PC-3 (cell line): Measurements from ENCODE around the gene PRPF19. TPM values are rescaled to one million over a fixed set of nuclear protein-coding genes. Genes with fewer than 3 reads are reported as not detected.

Experiments
- ATAC-seq: fragments of 200-7000 bp; cut with Tn5 transposase; 2 replicates; pipeline ENCODE4 v1.9.1; 2020; ENCODE audit warnings: mild to moderate bottlenecking, moderate library complexity
- BruUV-seq: library from RNA; stranded (reverse); fragments of 400-500 nt; replicated peaks from 2 replicates; lab custom pipeline; 2021; lab: Mats Ljungman, UMichigan
- CTCF ChIA-PET: fragments of 300-600 bp; sonication (Branson Sonifier 250); formaldehyde crosslinking; loops from one replicate; lab custom pipeline; 2022; ENCODE audit warnings: antibody characterized with exemption; lab: Charles Lee
- POLR2A ChIA-PET: fragments of 300-600 bp; sonication (Branson Sonifier 250); formaldehyde crosslinking; loops from one replicate; lab custom pipeline; 2022; ENCODE audit warnings: antibody characterized with exemption; ENCODE audit not compliant: unreplicated experiment; lab: Charles Lee
- DNase-seq: peaks from one replicate; pipeline ENCODE4 v3.0.0-alpha.2; 2015
- H2AFZ ChIP-seq: fragments of 300-600 bp; sonication (generic); 2 replicates; pipeline ENCODE4 v1.6.0; 2016; ENCODE audit warnings: antibody characterized with exemption, low read length
- H3F3A ChIP-seq: fragments of 300-600 bp; sonication (generic); one replicate; pipeline ENCODE4 v1.6.0; 2017; ENCODE audit warnings: antibody characterized with exemption, low read length, control low read depth, mild to moderate bottlenecking; ENCODE audit not compliant: unreplicated experiment
- H3K27ac ChIP-seq: fragments of 300-600 bp; sonication (generic); 2 replicates; pipeline ENCODE4 v1.5.1; 2016; ENCODE audit warnings: mild to moderate bottlenecking, low read length
- H3K27me3 ChIP-seq: fragments of 300-600 bp; sonication (generic); 2 replicates; pipeline ENCODE4 v1.6.1; 2016; ENCODE audit warnings: low read length, mixed read lengths
- H3K36me3 ChIP-seq: fragments of 300-600 bp; sonication (generic); 2 replicates; pipeline ENCODE4 v1.6.1; 2016; ENCODE audit warnings: low read depth, mixed run types, low read length, mixed read lengths
- H3K4me1 ChIP-seq: fragments of 300-600 bp; sonication (generic); 2 replicates; pipeline ENCODE4 v1.5.1; 2016; ENCODE audit warnings: low read length; ENCODE audit not compliant: insufficient read depth
- H3K4me2 ChIP-seq: fragments of 300-600 bp; sonication (generic); 2 replicates; pipeline ENCODE4 v1.6.0; 2016; ENCODE audit warnings: low read length
- H3K4me3 ChIP-seq: fragments of 300-600 bp; sonication (generic); 2 replicates; pipeline ENCODE4 v1.5.1; 2016; ENCODE audit warnings: mild to moderate bottlenecking, low read length, mixed read lengths
- H3K79me2 ChIP-seq: fragments of 300-600 bp; sonication (generic); 2 replicates; pipeline ENCODE4 v1.6.1; 2017; ENCODE audit warnings: low read length, mixed read lengths
- H3K9ac ChIP-seq: fragments of 300-600 bp; sonication (generic); 2 replicates; pipeline ENCODE4 v1.6.0; 2016; ENCODE audit warnings: mild to moderate bottlenecking, low read length
- H3K9me2 ChIP-seq: fragments of 300-600 bp; sonication (generic); replicated peaks from 2 replicates; pipeline ENCODE4 v1.6.1; 2016; ENCODE audit warnings: mixed run types, low read length, mixed read lengths
- H3K9me3 ChIP-seq: fragments of 300-600 bp; sonication (generic); 2 replicates; pipeline ENCODE4 v1.6.1; 2016; ENCODE audit warnings: low read length, mixed read lengths
- H4K20me1 ChIP-seq: fragments of 300-600 bp; sonication (generic); 2 replicates; pipeline ENCODE4 v1.6.1; 2016; ENCODE audit warnings: low read length, mixed read lengths
- CTCF ChIP-seq: fragments of 300-600 bp; sonication (generic); conservative IDR thresholded peaks from 2 replicates; pipeline ENCODE4 v1.5.1; 2017; ENCODE audit warnings: antibody characterized with exemption, low read depth, mild to moderate bottlenecking, low read length
- EZH2 ChIP-seq: fragments of 300-600 bp; sonication (generic); IDR thresholded peaks from one replicate; pipeline ENCODE4 v1.6.1; 2017; ENCODE audit warnings: antibody characterized with exemption, mild to moderate bottlenecking, low read length; ENCODE audit not compliant: unreplicated experiment
- EZH2phosphoT487 ChIP-seq: fragments of 300-600 bp; sonication (generic); IDR thresholded peaks from 2 replicates; pipeline ENCODE4 v1.6.1; 2018; ENCODE audit warnings: mild to moderate bottlenecking, antibody characterized with exemption, low read length, borderline replicate concordance
- intact Hi-C: fragments of 100-400 bp; cut with micrococcal nuclease; formaldehyde crosslinking; loops from 2 replicates; pipeline ENCODE4 v1.9.0; 2023
- total RNA-seq: library from RNA; depleted of rRNA; stranded (reverse); fragments of >200 nt; gene quantifications from 2 replicates; pipeline ENCODE4 v1.2.3, GENCODE V29; 2014

PRPF19 gene
- total RNA-seq, 1 experiment from 2014 or later, result 165 TPM

GRCh38 chr11:60871378-60872061, 34.9 kb downstream of the PRPF19 start:
- CTCF ChIA-PET, result no interaction called here
- no peaks in the 10 kb centered on the region for H3K79me2 ChIP-seq
- H2AFZ ChIP-seq, result no peak overlapping the region
- intact Hi-C loops, result no loop called here
- no peaks in the 10 kb centered on the region for H3F3A ChIP-seq
- TF ChIP-seq EZH2 (no peak), EZH2phosphoT487 (no peak), CTCF (no peak)
- no peak overlapping the region for H3K4me2 ChIP-seq
- ATAC-seq (no peak), DNase-seq (no peak)
- no peaks in the 10 kb centered on the region for H3K9me2 ChIP-seq
- H3K9me3 ChIP-seq, result no peaks in the 10 kb centered on the region
- peaks cover 10% of the 10 kb centered on the region for H3K4me1 ChIP-seq
- H3K27ac ChIP-seq, result no peak overlapping the region
- no peaks in the 10 kb centered on the region for H4K20me1 ChIP-seq
- POLR2A ChIA-PET, result no interaction called here
- H3K4me3 ChIP-seq, result no peak overlapping the region
- BruUV-seq, result no TSS peak
- no peak overlapping the region for H3K9ac ChIP-seq
- no peaks in the 10 kb centered on the region for H3K27me3 ChIP-seq
- no peaks in the 10 kb centered on the region for H3K36me3 ChIP-seq

GRCh38 chr11:60870733-60871377, 35.5 kb downstream of the PRPF19 start:
- Histone ChIP-seq H3K9me2 (no peaks in the 10 kb centered on the region), H3K9ac (no peak overlapping the region), H2AFZ (no peak overlapping the region), H3K9me3 (no peaks in the 10 kb centered on the region), H4K20me1 (no peaks in the 10 kb centered on the region), H3K27me3 (no peaks in the 10 kb centered on the region), H3K36me3 (no peaks in the 10 kb centered on the region), H3K79me2 (no peaks in the 10 kb centered on the region), H3K4me2 (no peak overlapping the region), H3K4me1 (peaks cover 11% of the 10 kb centered on the region), H3F3A (no peaks in the 10 kb centered on the region), H3K27ac (no peak overlapping the region), H3K4me3 (no peak overlapping the region)
- CTCF ChIA-PET, result no interaction called here
- intact Hi-C loops, result no loop called here
- no peak for TF ChIP-seq EZH2phosphoT487
- TF ChIP-seq CTCF, result no peak
- TF ChIP-seq EZH2, result no peak
- POLR2A ChIA-PET, result no interaction called here
- DNase-seq (no peak), ATAC-seq (no peak)
- BruUV-seq, result no TSS peak

GRCh38 chr11:60870276-60870675, 36.1 kb downstream of the PRPF19 start:
- H3K27ac ChIP-seq, result no peak overlapping the region
- CTCF ChIA-PET, result interaction anchor here (0.6 kb wide), 1 partner anchor 506 kb away, joined by 3 read pairs; no protein-coding TSS in a partner anchor
- no peaks in the 10 kb centered on the region for H3K36me3 ChIP-seq
- peaks cover 11% of the 10 kb centered on the region for H3K4me1 ChIP-seq
- ATAC-seq, result no peak
- H3F3A ChIP-seq, result no peaks in the 10 kb centered on the region
- no peaks in the 10 kb centered on the region for H3K9me3 ChIP-seq
- no peak overlapping the region for H3K9ac ChIP-seq
- no peaks in the 10 kb centered on the region for H3K27me3 ChIP-seq
- intact Hi-C loops, result no loop called here
- POLR2A ChIA-PET, result no interaction called here
- no peak overlapping the region for H3K4me2 ChIP-seq
- H4K20me1 ChIP-seq, result no peaks in the 10 kb centered on the region
- BruUV-seq, result no TSS peak
- no peak overlapping the region for H3K4me3 ChIP-seq
- no peak overlapping the region for H2AFZ ChIP-seq
- H3K9me2 ChIP-seq, result no peaks in the 10 kb centered on the region
- no peak for TF ChIP-seq CTCF
- TF ChIP-seq EZH2, result no peak
- no peak for TF ChIP-seq EZH2phosphoT487
- H3K79me2 ChIP-seq, result no peaks in the 10 kb centered on the region
- no peak for DNase-seq
